Ovary (tissue), 9 donors: ENCODE data around the gene TMEM150B. TPM values are rescaled to one million over a fixed set of nuclear protein-coding genes. Genes with fewer than 3 reads are reported as not detected.
"Not testable (repeated sequence)": the region's sequence is repeated elsewhere in the genome, so short reads cannot be mapped to it uniquely, and the experiment has no call there.

Experiments
- DNase-seq, 5 donors: peaks; one replicate each; pipeline ENCODE4 v3.0.0-alpha.2; 2019 to 2020
- H3K27ac ChIP-seq, 2 donors: fragments of 200-600 bp; one replicate each; pipeline versions ENCODE4 v1.5.1 to v1.8.0; 2019 to 2022
- H3K27me3 ChIP-seq: fragments of 200-600 bp; one replicate; pipeline ENCODE4 v1.8.0; 2022
- H3K36me3 ChIP-seq: fragments of 200-600 bp; sonication (generic); one replicate; pipeline ENCODE4 v1.5.1; 2019
- H3K4me1 ChIP-seq: one replicate; pipeline ENCODE4 v1.8.1; 2013; ENCODE audit warnings: mild to moderate bottlenecking, moderate library complexity; ENCODE audit not compliant: insufficient read depth
- H3K4me3 ChIP-seq: fragments of 200-600 bp; sonication (generic); one replicate; pipeline ENCODE4 v1.5.1; 2017
- H3K9me3 ChIP-seq, 2 donors: fragments of 200-600 bp in 1 of 2; sonication (generic) in 1 of 2; one replicate each; pipeline versions ENCODE4 v1.5.1 to v1.8.1; 2013 to 2019; ENCODE audit warnings: mild to moderate bottlenecking in 1 of 2, moderate library complexity in 1 of 2
- EP300 ChIP-seq: sonication (generic); formaldehyde crosslinking; IDR thresholded peaks from one replicate; pipeline ENCODE4 v1.6.1; 2017; ENCODE audit warnings: antibody characterized with exemption
- POLR2A ChIP-seq: fragments of 450-650 bp; IDR thresholded peaks from one replicate; pipeline ENCODE4 v1.6.1; 2017; ENCODE audit warnings: antibody characterized with exemption, mild to moderate bottlenecking, moderate library complexity
- WGBS, 3 donors: extraction: QIAGEN DNeasy Blood & Tissue Kit in 1 of 3; methylation state at CpG; one replicate each; pipeline versions ENCODE4 v1.1.5 to v1.1.7; 2013 to 2017; 5-methylcytosine and 5-hydroxymethylcytosine counted together
- intact Hi-C, 4 donors: fragments of 100-400 bp; cut with DNase I; formaldehyde crosslinking; loops; one replicate each; pipeline versions ENCODE4 v1.11.0 to v1.15.1; 2022 to 2023
- polyA plus RNA-seq, 2 donors: library from polyadenylated mRNA; stranded (reverse); fragments of 200-250 nt in 1 of 2; fragments of 350-450 nt in 1 of 2; fragmentation: Illumina TruSeq in 1 of 2; extraction: RNeasy Lipid Tissue Mini Kit (QIAGEN cat#74804) in 1 of 2; gene quantifications; one replicate each; pipeline ENCODE4 v1.2.3, GENCODE V29; 2013 to 2014
- total RNA-seq, 7 donors: library from RNA; depleted of rRNA in 2 of 7; stranded (reverse); fragments of >200 nt in 2 of 7; fragmentation: NEBNext Ultra II Directional in 3 of 7; extraction: Animal tissue kit (Norgen Biotek cat#: 25700) in 3 of 7; gene quantifications; one replicate each; pipeline versions ENCODE4 v1.1.0 to v1.2.4, GENCODE V29; 2016 to 2023
- TF ChIP-seq, protein P1 (sequence below), 3 donors: fragments of 450-650 bp in 2 of 3; fragments of 200-600 bp in 1 of 3; IDR thresholded peaks; one replicate each; pipeline versions ENCODE4 v1.5.1 to v1.8.0; 2016 to 2022; ENCODE audit warnings: antibody characterized with exemption in 3 of 3, mild to moderate bottlenecking in 1 of 3
- donor health status: DM: no; HTN: no; CAD: no; lungs with moderate emphysema.
- donor health status: DM: no; HTN: no; CAD: no.
- donor health status: Bipolar disorder and iron deficiency.
- donor health status: DM: yes; HTN: yes; CAD: no.
- donor health status: DM: no; HTN: no; CAD: no.
- donor health status: DM: yes; HTN: yes; CAD: no.

The TMEM150B gene
- total and polyA plus RNA-seq, 9 donors, result 0.36 to 3.9 (median 0.76) TPM

DNA sequence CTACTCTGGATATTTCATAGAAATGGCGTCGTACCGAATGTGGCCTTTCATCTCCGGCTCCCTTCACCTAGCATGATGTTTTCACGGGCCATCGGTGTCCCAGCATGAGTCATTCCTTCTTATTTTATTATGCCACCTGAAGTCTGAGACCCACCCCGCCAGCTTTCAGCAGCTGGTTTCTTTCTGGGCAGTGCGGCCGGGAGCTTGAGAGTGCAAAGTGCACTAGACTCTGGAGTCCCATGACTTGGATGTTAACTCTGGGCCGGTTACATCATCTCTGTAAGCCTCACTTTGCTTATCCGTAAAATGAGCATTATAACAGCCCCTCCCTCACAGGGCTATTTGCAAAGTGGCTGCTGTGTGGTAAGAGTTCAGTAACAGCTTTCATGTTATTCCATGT lies 8.7 kb upstream of the TMEM150B start:
- Histone ChIP-seq H3K9me3 (no peaks in the 10 kb centered on the region), H3K27ac (no peak overlapping the region), H3K4me3 (no peak overlapping the region), H3K4me1 (peaks cover 2% of the 10 kb centered on the region), H3K36me3 (no peaks in the 10 kb centered on the region), H3K27me3 (no peaks in the 10 kb centered on the region)
- no peak for TF ChIP-seq POLR2A
- TF ChIP-seq, protein P1, sequence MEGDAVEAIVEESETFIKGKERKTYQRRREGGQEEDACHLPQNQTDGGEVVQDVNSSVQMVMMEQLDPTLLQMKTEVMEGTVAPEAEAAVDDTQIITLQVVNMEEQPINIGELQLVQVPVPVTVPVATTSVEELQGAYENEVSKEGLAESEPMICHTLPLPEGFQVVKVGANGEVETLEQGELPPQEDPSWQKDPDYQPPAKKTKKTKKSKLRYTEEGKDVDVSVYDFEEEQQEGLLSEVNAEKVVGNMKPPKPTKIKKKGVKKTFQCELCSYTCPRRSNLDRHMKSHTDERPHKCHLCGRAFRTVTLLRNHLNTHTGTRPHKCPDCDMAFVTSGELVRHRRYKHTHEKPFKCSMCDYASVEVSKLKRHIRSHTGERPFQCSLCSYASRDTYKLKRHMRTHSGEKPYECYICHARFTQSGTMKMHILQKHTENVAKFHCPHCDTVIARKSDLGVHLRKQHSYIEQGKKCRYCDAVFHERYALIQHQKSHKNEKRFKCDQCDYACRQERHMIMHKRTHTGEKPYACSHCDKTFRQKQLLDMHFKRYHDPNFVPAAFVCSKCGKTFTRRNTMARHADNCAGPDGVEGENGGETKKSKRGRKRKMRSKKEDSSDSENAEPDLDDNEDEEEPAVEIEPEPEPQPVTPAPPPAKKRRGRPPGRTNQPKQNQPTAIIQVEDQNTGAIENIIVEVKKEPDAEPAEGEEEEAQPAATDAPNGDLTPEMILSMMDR (IDR thresholded peaks at IDR 0.05), result no peak
- TF ChIP-seq EP300, result no peak
- no peak for DNase-seq
- WGBS, 3 donors, result 77 to 83% (median 77%) methylated on average over 11 of the region's 11 CpGs
- intact Hi-C loops, result no loop called here

DNA sequence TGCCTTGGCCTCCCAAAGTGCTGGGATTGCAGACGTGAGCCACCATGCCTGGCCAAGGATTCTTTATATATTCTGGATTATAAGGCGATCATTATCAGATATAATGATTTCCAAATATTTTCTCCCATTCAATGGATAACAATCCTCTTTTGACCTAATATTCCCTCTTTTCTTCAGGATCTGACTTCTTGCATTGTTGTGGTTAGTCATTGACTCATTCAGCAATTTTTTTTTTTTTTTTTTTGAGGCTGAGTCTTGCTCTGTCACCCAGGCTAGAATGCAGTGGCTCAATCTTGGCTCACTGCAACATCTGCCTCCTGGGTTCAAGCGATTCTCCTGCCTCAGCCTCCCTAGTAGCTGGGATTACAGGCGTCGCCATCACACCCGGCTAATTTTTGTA lies 4.7 kb upstream of the TMEM150B start:
- H3K4me3 ChIP-seq, DNase-seq, intact Hi-C loops, H3K27ac ChIP-seq, H3K4me1 ChIP-seq, H3K36me3 ChIP-seq, H3K9me3 ChIP-seq, H3K27me3 ChIP-seq: not testable (repeated sequence)
- 81 to 89% (median 86%) methylated on average over 6 of the region's 6 CpGs for WGBS, 3 donors

DNA sequence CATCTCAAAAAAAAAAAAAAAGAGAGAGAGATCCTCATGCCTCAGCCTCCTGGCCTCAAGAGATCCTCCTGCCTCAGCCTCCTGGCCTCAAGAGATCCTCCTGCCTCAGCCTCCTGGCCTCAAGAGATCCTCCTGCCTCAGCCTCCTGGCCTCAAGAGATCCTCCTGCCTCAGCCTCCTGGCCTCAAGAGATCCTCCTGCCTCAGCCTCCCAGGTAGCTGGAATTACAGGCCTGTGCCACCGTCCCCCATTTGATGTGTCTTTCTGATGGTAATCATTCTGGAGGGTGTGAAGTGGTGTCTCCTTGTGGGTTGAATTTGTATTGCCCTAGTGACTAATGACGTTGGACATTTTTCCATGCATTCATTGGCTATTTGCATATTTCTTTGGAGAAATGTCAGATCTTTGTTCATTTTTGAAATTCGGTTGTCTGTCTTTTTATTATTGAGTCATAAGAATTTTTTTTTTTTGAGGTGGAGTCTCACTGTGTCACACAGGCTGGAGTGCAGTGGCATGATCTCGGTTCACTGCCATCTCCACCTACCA lies 3.7 kb upstream of the TMEM150B start:
- H3K9me3 ChIP-seq, H3K4me3 ChIP-seq, intact Hi-C loops, DNase-seq, H3K4me1 ChIP-seq, H3K36me3 ChIP-seq, H3K27me3 ChIP-seq, H3K27ac ChIP-seq: not testable (repeated sequence)
- WGBS, 3 donors, result 67 to 78% (median 72%) methylated on average over 4 of the region's 4 CpGs

DNA sequence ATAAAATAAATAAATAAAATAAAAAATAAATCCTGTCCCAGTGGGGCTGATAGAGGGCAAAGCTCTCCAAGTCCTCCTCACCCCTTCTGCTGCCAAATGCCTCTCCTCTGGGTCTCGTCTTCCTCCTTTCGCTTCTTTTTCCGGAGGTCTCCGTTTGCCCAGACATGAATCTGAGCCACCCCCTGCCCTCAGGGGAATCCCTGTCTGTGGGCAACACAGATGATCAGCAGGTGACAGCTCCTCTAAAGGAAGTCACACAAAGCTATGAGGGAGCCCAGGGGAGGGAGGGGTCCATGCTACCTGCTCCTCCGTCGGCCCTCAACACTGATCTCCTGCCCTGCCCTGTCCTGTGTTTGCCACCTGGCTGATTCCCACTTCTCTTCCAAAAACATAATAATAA lies 479 bp downstream of the TMEM150B start:
- no peaks in the 10 kb centered on the region for H3K4me1 ChIP-seq
- H3K27ac ChIP-seq, result no peak overlapping the region
- H3K27me3 ChIP-seq, result no peaks in the 10 kb centered on the region
- DNase-seq, result no peak
- 85 to 89% (median 89%) methylated on average over 6 of the region's 6 CpGs for WGBS, 3 donors
- intact Hi-C loops, result no loop called here
- no peaks in the 10 kb centered on the region for H3K9me3 ChIP-seq
- no peak overlapping the region for H3K4me3 ChIP-seq
- TF ChIP-seq, protein P1 (IDR thresholded peaks at IDR 0.05), result no peak
- TF ChIP-seq EP300 (no peak), POLR2A (no peak)
- H3K36me3 ChIP-seq, result no peaks in the 10 kb centered on the region

DNA sequence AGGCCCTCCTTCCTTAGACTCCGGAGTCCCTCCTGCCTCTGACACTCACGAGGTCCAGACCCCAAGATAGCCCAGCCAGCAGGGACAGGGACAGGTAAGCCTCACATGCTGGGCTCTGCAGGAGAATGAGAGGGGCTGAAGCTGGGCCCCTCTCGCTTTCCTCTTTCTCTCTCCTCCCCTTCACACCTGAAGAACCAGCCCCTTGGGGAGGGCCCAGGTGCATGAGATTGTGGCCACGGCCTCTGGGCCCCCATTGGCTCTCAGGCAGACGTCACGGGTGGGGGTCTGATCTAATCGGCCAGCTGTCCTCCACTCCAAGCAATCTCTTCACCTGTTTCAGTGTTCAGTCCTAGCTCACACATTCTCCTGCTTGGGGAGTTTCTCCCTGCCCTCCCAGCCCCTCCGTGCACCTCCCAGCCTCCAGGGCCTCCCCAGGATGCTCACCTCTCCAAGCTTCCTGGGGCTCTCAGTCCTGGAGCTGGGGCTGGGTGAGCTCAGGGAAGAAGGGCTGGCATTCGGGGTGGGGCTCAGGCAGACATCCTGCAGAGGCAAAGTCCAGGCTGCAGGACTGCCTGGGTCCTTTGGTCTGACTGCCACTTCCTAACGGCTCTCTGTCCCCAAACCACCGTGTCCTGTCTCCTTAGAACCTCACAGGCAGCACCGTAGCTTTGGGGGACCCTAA lies 2.8 kb downstream of the TMEM150B start:
- Histone ChIP-seq H3K4me3 (no peak overlapping the region), H3K9me3 (no peaks in the 10 kb centered on the region), H3K4me1 (no peaks in the 10 kb centered on the region), H3K27ac (no peak overlapping the region), H3K36me3 (no peaks in the 10 kb centered on the region), H3K27me3 (no peaks in the 10 kb centered on the region)
- TF ChIP-seq POLR2A (no peak), EP300 (no peak)
- TF ChIP-seq, protein P1 (IDR thresholded peaks at IDR 0.05), result no peak
- no peak for DNase-seq
- 56 to 72% (median 64%) methylated on average over 12 of the region's 12 CpGs for WGBS, 3 donors
- intact Hi-C loops, result no loop called here
